Fibroblast of lung (primary cell): Measurements from ENCODE around the gene DOLPP1. TPM values are rescaled to one million over a fixed set of nuclear protein-coding genes. Genes with fewer than 3 reads are reported as not detected.

Experiments used
- DNase-seq, 2 donors: peaks; one replicate each; pipeline versions ENCODE4 v3.0.0 to v3.0.0-alpha.2; 2010; ENCODE audit warnings: low read depth in 2 of 2
- H2AFZ ChIP-seq: 2 replicates; pipeline ENCODE4 v1.5.1; 2012; ENCODE audit warnings: low read length, control low read depth, inconsistent platforms
- H3K27ac ChIP-seq: 2 replicates; pipeline ENCODE4 v1.5.1; 2011; ENCODE audit warnings: low read length, control low read depth; ENCODE audit not compliant: insufficient read depth
- H3K27me3 ChIP-seq: 2 replicates; pipeline ENCODE4 v1.5.1; 2011; ENCODE audit warnings: mild to moderate bottlenecking, low read length; ENCODE audit not compliant: control insufficient read depth, insufficient read depth
- H3K36me3 ChIP-seq: 2 replicates; pipeline ENCODE4 v1.5.1; 2011; ENCODE audit warnings: low read length; ENCODE audit not compliant: control insufficient read depth, insufficient read depth
- H3K4me1 ChIP-seq: 2 replicates; pipeline ENCODE4 v1.5.1; 2011; ENCODE audit warnings: low read length; ENCODE audit not compliant: control insufficient read depth, insufficient read depth; ENCODE audit errors: extremely low read depth
- H3K4me2 ChIP-seq: 2 replicates; pipeline ENCODE4 v1.5.1; 2011; ENCODE audit warnings: low read length, control low read depth; ENCODE audit not compliant: insufficient read depth; ENCODE audit errors: extremely low read depth
- H3K4me3 ChIP-seq, 4 experiments: fragments of 200-600 bp in 1 of 4; sonication (generic) in 1 of 4; replicated peaks in 1 of 4; 2 replicates each; pipeline ENCODE4 v1.5.1; 2011 to 2016; ENCODE audit warnings: low read length in 4 of 4, low read depth in 3 of 4, mild to moderate bottlenecking in 3 of 4, control low read depth in 2 of 4, inconsistent platforms in 1 of 4, mixed read lengths in 1 of 4; ENCODE audit not compliant: insufficient read depth in 1 of 4; ENCODE audit errors: control extremely low read depth in 1 of 4
- H3K79me2 ChIP-seq: 2 replicates; pipeline ENCODE4 v1.5.1; 2012; ENCODE audit warnings: mild to moderate bottlenecking, low read length, inconsistent platforms; ENCODE audit not compliant: control insufficient read depth, insufficient read depth
- H3K9ac ChIP-seq: 2 replicates; pipeline ENCODE4 v1.5.1; 2011; ENCODE audit warnings: mild to moderate bottlenecking, low read length, control low read depth; ENCODE audit not compliant: insufficient read depth
- H3K9me3 ChIP-seq: 2 replicates; pipeline ENCODE4 v1.5.1; 2012; ENCODE audit warnings: low read depth, low read length; ENCODE audit not compliant: control insufficient read depth, insufficient read depth
- H4K20me1 ChIP-seq: 2 replicates; pipeline ENCODE4 v1.5.1; 2011; ENCODE audit warnings: low read length; ENCODE audit not compliant: control insufficient read depth, insufficient read depth; ENCODE audit errors: extremely low read depth
- EZH2 ChIP-seq: IDR thresholded peaks from 2 replicates; pipeline ENCODE4 v1.5.1; 2012; ENCODE audit warnings: low read length, control low read depth, mild to moderate bottlenecking; ENCODE audit errors: missing control alignments
- polyA plus RNA-seq, 2 donors: library from polyadenylated mRNA; depleted of rRNA in 1 of 2; stranded (reverse) in 1 of 2; unstranded in 1 of 2; fragments of >200 nt; gene quantifications; 2 replicates each; pipeline ENCODE4 v1.2.1, GENCODE V29; 2011 to 2012; ENCODE audit warnings: missing spikeins in 1 of 2
- total RNA-seq: library from RNA; depleted of rRNA; stranded (reverse); fragments of >200 nt; gene quantifications from 2 replicates; pipeline ENCODE4 v1.2.1, GENCODE V29; 2014
- TF ChIP-seq, protein P1 (sequence below), 2 donors: IDR thresholded peaks in 1 of 2; conservative IDR thresholded peaks in 1 of 2; 1 replicate in 1 of 2; 2 replicates in 1 of 2; pipeline ENCODE4 v1.5.1; 2011 to 2012; ENCODE audit warnings: low read length in 2 of 2, control low read depth in 1 of 2, inconsistent platforms in 1 of 2, low read depth in 1 of 2, mild to moderate bottlenecking in 1 of 2

The DOLPP1 gene
- total and polyA plus RNA-seq, 2 donors (not counting 1 experiment from before 2014, with no cell fraction given) = 7.4 to 9.7 TPM

DNA sequence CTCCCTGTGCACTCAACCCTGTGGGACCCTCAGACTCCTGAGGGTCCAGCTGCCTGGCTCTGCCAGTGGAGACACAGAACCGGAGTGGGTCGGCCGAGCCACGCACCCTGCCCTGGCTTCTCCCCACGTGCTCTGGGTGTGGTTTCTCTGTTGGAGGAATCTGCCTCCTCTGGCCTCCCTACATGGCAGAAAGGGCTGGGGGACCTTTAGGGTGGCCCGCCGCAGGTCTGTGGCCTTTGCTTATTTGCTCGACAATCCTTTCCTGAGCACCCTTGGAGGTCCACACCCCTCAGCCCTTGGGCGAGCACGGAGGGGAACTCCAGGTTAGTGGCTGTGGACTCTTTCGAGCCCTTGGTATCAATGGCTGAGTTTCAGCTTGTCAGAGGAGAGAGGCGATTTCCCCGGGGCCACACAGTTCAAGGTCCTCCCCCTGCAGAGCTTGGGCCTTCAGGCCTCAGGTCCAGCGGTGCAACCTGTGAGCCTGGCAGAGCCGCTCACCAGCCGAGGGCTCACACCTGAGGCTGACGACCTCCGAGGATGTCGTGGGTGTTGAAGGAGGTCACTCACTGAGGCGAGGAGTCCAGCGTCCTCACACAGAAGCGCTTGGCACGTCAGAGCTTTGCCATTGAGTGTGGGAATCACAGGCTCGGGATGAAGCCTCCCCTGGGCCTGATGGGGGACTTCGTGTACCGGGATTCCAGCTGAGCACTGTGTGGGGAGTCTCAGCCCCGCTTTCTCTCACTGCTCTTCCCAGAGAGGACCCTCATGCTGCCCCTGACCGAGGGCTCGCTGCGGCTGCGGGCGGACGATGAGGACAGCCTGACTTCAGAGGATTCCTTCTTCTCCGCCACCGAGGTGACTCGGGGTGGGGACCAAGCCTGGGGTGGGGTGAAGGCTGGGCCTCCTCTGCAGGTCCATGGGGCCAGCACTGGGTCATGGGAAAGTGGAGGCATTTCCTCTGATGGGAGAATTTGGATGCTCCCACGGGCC, 20.8 kb upstream of the DOLPP1 start:
- TF ChIP-seq EZH2 = no peak
- TF ChIP-seq, protein P1, sequence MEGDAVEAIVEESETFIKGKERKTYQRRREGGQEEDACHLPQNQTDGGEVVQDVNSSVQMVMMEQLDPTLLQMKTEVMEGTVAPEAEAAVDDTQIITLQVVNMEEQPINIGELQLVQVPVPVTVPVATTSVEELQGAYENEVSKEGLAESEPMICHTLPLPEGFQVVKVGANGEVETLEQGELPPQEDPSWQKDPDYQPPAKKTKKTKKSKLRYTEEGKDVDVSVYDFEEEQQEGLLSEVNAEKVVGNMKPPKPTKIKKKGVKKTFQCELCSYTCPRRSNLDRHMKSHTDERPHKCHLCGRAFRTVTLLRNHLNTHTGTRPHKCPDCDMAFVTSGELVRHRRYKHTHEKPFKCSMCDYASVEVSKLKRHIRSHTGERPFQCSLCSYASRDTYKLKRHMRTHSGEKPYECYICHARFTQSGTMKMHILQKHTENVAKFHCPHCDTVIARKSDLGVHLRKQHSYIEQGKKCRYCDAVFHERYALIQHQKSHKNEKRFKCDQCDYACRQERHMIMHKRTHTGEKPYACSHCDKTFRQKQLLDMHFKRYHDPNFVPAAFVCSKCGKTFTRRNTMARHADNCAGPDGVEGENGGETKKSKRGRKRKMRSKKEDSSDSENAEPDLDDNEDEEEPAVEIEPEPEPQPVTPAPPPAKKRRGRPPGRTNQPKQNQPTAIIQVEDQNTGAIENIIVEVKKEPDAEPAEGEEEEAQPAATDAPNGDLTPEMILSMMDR (conservative IDR thresholded peaks at IDR 0.05 in 1 of 2, IDR thresholded peaks at IDR 0.05 in 1 of 2; ENCODE audit: low read depth in 1 of 2, low read length in 2 of 2) = no peak
- no peaks in the 10 kb centered on the region for H3K79me2 ChIP-seq
- H2AFZ ChIP-seq = no peak overlapping the region
- no peaks in the 10 kb centered on the region for H3K9me3 ChIP-seq
- no peaks in the 10 kb centered on the region for H3K27me3 ChIP-seq
- H4K20me1 ChIP-seq = no peaks in the 10 kb centered on the region
- H3K4me3 ChIP-seq = no peak overlapping the region
- no peak for DNase-seq
- H3K9ac ChIP-seq = no peak overlapping the region
- H3K27ac ChIP-seq = no peak overlapping the region
- H3K36me3 ChIP-seq = peaks cover 11% of the 10 kb centered on the region
- peaks cover 5% of the 10 kb centered on the region for H3K4me1 ChIP-seq
- no peak overlapping the region for H3K4me2 ChIP-seq

DNA sequence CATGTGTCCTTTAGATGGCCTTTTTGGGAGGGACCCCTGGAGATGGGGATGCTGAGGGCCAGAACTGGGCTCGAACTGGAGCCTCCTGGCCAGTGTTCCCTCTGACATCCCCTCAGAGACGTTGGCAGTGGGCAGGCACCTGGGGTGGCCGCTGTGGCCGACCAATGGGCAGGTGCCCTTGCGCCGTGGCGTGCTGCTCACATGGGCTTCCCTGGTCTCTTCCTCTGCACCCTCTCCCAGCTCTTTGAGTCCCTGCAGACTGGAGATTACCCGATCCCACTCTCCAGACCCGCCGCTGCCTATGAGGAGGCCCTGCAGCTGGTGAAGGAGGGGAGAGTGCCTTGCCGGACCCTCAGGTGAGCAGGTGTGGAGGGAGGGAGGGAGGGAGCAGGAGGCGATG, 19.9 kb upstream of the DOLPP1 start:
- H3K36me3 ChIP-seq = peaks cover 13% of the 10 kb centered on the region
- no peaks in the 10 kb centered on the region for H3K27me3 ChIP-seq
- TF ChIP-seq, protein P1 (conservative IDR thresholded peaks at IDR 0.05 in 1 of 2, IDR thresholded peaks at IDR 0.05 in 1 of 2; ENCODE audit: low read depth in 1 of 2, low read length in 2 of 2) = no peak
- TF ChIP-seq EZH2 = no peak
- no peaks in the 10 kb centered on the region for H4K20me1 ChIP-seq
- no peak overlapping the region for H2AFZ ChIP-seq
- H3K4me3 ChIP-seq = no peak overlapping the region
- H3K9ac ChIP-seq = no peak overlapping the region
- peaks cover 5% of the 10 kb centered on the region for H3K4me1 ChIP-seq
- DNase-seq = no peak
- no peak overlapping the region for H3K27ac ChIP-seq
- H3K79me2 ChIP-seq = no peaks in the 10 kb centered on the region
- H3K4me2 ChIP-seq = no peak overlapping the region
- H3K9me3 ChIP-seq = no peaks in the 10 kb centered on the region

DNA sequence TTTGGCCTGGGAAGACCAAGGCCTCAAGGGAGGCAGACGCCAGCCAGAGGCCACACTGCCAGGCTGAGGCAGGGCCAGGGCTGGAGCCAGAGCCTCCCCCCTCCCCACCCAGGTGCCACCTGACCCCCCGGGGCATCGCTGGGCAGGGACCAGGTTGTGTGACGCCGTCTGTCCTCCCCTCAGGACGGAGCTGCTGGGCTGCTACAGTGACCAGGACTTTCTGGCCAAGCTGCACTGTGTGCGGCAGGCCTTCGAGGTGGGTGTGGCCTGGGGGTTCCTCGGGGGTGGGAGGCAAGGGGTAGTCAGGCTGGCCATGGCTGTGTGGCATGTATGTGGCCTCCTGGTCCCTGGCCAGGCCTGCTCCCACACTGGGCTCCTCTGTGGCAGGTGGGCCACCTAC, 17.9 kb upstream of the DOLPP1 start:
- DNase-seq = no peak

More for the DNA sequence above, 17.9 kb upstream of the DOLPP1 start:
- TF ChIP-seq EZH2 = no peak
- TF ChIP-seq, protein P1 (conservative IDR thresholded peaks at IDR 0.05 in 1 of 2, IDR thresholded peaks at IDR 0.05 in 1 of 2; ENCODE audit: low read depth in 1 of 2, low read length in 2 of 2) = no peak
- no peak overlapping the region for H3K9ac ChIP-seq
- H3K9me3 ChIP-seq = no peaks in the 10 kb centered on the region
- H2AFZ ChIP-seq = no peak overlapping the region
- H4K20me1 ChIP-seq = no peaks in the 10 kb centered on the region
- H3K4me2 ChIP-seq = no peak overlapping the region
- H3K27me3 ChIP-seq = no peaks in the 10 kb centered on the region
- no peak overlapping the region for H3K27ac ChIP-seq
- H3K36me3 ChIP-seq = peaks cover 15% of the 10 kb centered on the region
- peaks cover 5% of the 10 kb centered on the region for H3K4me1 ChIP-seq
- H3K4me3 ChIP-seq = no peak overlapping the region
- H3K79me2 ChIP-seq = no peaks in the 10 kb centered on the region
